Testis (tissue), 3 donors: ENCODE data around the gene FBXL20. TPM values are rescaled to one million over a fixed set of nuclear protein-coding genes. Genes with fewer than 3 reads are reported as not detected.

Experiments used
- DNase-seq: peaks from one replicate; pipeline ENCODE4 v3.0.0-alpha.2; 2019
- H3K27ac ChIP-seq, 2 donors: fragments of 200-600 bp; sonication (generic); one replicate each; pipeline ENCODE4 v1.5.1; 2019
- H3K27me3 ChIP-seq: fragments of 200-600 bp; sonication (generic); one replicate; pipeline ENCODE4 v1.5.1; 2019
- H3K36me3 ChIP-seq: fragments of 200-600 bp; sonication (generic); one replicate; pipeline ENCODE4 v1.5.1; 2017; ENCODE audit warnings: low read depth; ENCODE audit errors: missing control alignments
- H3K4me1 ChIP-seq: fragments of 200-600 bp; sonication (generic); one replicate; pipeline ENCODE4 v1.5.1; 2019
- H3K4me3 ChIP-seq, 2 donors: fragments of 200-600 bp; sonication (generic); one replicate each; pipeline ENCODE4 v1.5.1; 2017 to 2019
- H3K9me3 ChIP-seq: fragments of 200-600 bp; sonication (generic); one replicate; pipeline ENCODE4 v1.5.1; 2017
- CTCF ChIP-seq, 3 experiments: fragments of 450-650 bp in 2 of 3; fragments of 200-600 bp in 1 of 3; sonication (generic) in 1 of 3; IDR thresholded peaks; one replicate each; pipeline ENCODE4 v1.5.1; 2016 to 2019; ENCODE audit warnings: antibody characterized with exemption in 3 of 3, mild to moderate bottlenecking in 2 of 3, moderate library complexity in 1 of 3
- POLR2A ChIP-seq: fragments of 450-650 bp; IDR thresholded peaks from one replicate; pipeline ENCODE4 v1.6.1; 2017; ENCODE audit warnings: antibody characterized with exemption, mild to moderate bottlenecking, moderate library complexity
- WGBS, 2 donors: methylation state at CpG; one replicate each; pipeline ENCODE4 v1.1.5; 2018; 5-methylcytosine and 5-hydroxymethylcytosine counted together
- intact Hi-C: fragments of 100-400 bp; cut with DNase I; formaldehyde crosslinking; loops from one replicate; pipeline ENCODE4 v1.15.1; 2023; ENCODE audit warnings: low total_unique reads
- polyA plus RNA-seq: library from polyadenylated mRNA; stranded (reverse); fragments of 350-450 nt; fragmentation: Illumina TruSeq; extraction: RNeasy Lipid Tissue Mini Kit (QIAGEN cat#74804); gene quantifications from one replicate; pipeline ENCODE4 v1.2.3, GENCODE V29; 2014; ENCODE audit warnings: low read depth, low replicate concordance; ENCODE audit not compliant: insufficient read depth
- total RNA-seq, 2 donors: library from RNA; depleted of rRNA; stranded (reverse); fragments of >200 nt; gene quantifications; one replicate each; pipeline ENCODE4 v1.2.3, GENCODE V29; 2016

FBXL20 gene
- total and polyA plus RNA-seq, 3 donors from 2014 or later = 29.7 to 67.5 (median 62.5) TPM

GRCh38 chr17:39212841-39213480 lies 188.5 kb downstream of the FBXL20 start:
- TF ChIP-seq CTCF (IDR thresholded peaks at IDR 0.05) (no peak), POLR2A (no peak)
- peaks cover 17% of the 10 kb centered on the region for H3K4me1 ChIP-seq
- intact Hi-C loops = no loop called here
- H3K36me3 ChIP-seq = no peaks in the 10 kb centered on the region
- DNase-seq = no peak
- H3K4me3 ChIP-seq = no peak overlapping the region
- no peaks in the 10 kb centered on the region for H3K9me3 ChIP-seq
- H3K27ac ChIP-seq = no peak overlapping the region
- no peaks in the 10 kb centered on the region for H3K27me3 ChIP-seq
- WGBS, 2 donors = 71 to 73% methylated on average over 15 to 16 of the region's 16 CpGs

- Histone ChIP-seq H3K27me3 (no peaks in the 10 kb centered on the region), H3K36me3 (no peaks in the 10 kb centered on the region), H3K4me3 (no peak overlapping the region), H3K4me1 (peaks cover 17% of the 10 kb centered on the region), H3K27ac (no peak overlapping the region), H3K9me3 (no peaks in the 10 kb centered on the region)
- no peak for TF ChIP-seq CTCF (IDR thresholded peaks at IDR 0.05)
- TF ChIP-seq POLR2A = no peak
- peak; percentile 67 for DNase-seq
- intact Hi-C loops = no loop called here
- WGBS, 2 donors = 64 to 66% methylated on average over 6 to 11 of the region's 11 CpGs
Observed at GRCh38 chr17:39212195-39212810, 189.1 kb downstream of the FBXL20 start.

GRCh38 chr17:39210093-39210434 lies 191.4 kb downstream of the FBXL20 start:
- Histone ChIP-seq H3K4me3 (peak overlapping the region; percentile 21 to 34), H3K9me3 (no peaks in the 10 kb centered on the region), H3K36me3 (no peaks in the 10 kb centered on the region), H3K4me1 (peaks cover 17% of the 10 kb centered on the region), H3K27ac (no peak overlapping the region), H3K27me3 (no peaks in the 10 kb centered on the region)
- intact Hi-C loops = no loop called here
- no peak for DNase-seq
- TF ChIP-seq POLR2A = no peak
- TF ChIP-seq CTCF (IDR thresholded peaks at IDR 0.05) = no peak
- 22% methylated on average over 5 to 11 of the region's 22 CpGs for WGBS, 2 donors

GRCh38 chr17:39209317-39210092 lies 191.9 kb downstream of the FBXL20 start:
- H3K27me3 ChIP-seq = no peaks in the 10 kb centered on the region
- peak; percentile 78 for DNase-seq
- 1 to 29% methylated on average over 2 to 39 of the region's 39 CpGs for WGBS, 2 donors
- no peak for TF ChIP-seq CTCF (IDR thresholded peaks at IDR 0.05)
- no peak for TF ChIP-seq POLR2A
- no peaks in the 10 kb centered on the region for H3K9me3 ChIP-seq
- H3K4me1 ChIP-seq = peaks cover 17% of the 10 kb centered on the region
- no peaks in the 10 kb centered on the region for H3K36me3 ChIP-seq
- intact Hi-C loops = no loop called here
- H3K27ac ChIP-seq = peak overlapping the region in 1 of 2 donors; percentile 31
- H3K4me3 ChIP-seq = peak overlapping the region; percentile 21 to 34
